H9 (cell line): Measurements from ENCODE around the gene APOL2. TPM values are rescaled to one million over a fixed set of nuclear protein-coding genes. Genes with fewer than 3 reads are reported as not detected.

ENCODE experiments used
- DNase-seq: peaks from one replicate; pipeline ENCODE4 v3.0.0-alpha.2; 2017
- H2AFZ ChIP-seq: one replicate; pipeline ENCODE4 v1.6.1; 2013; ENCODE audit warnings: mild to moderate bottlenecking, low read length, control low read depth, moderate library complexity
- H2AK5ac ChIP-seq: 2 replicates; pipeline ENCODE4 v1.6.1; 2013; ENCODE audit warnings: low read length, control low read depth, mixed read lengths; ENCODE audit not compliant: insufficient read length
- H2BK120ac ChIP-seq: one replicate; pipeline ENCODE4 v1.6.1; 2013; ENCODE audit warnings: low read depth, mild to moderate bottlenecking, low read length, control low read depth, inconsistent platforms; ENCODE audit not compliant: poor library complexity, severe bottlenecking
- H2BK12ac ChIP-seq: 2 replicates; pipeline ENCODE4 v1.6.1; 2013; ENCODE audit warnings: low read length, control low read depth, mixed read lengths, low read depth; ENCODE audit not compliant: insufficient read length
- H2BK15ac ChIP-seq: 2 replicates; pipeline ENCODE4 v1.6.1; 2013; ENCODE audit warnings: low read depth, low read length, control low read depth
- H2BK20ac ChIP-seq: one replicate; pipeline ENCODE4 v1.6.1; 2013; ENCODE audit warnings: low read depth, mild to moderate bottlenecking, low read length, control low read depth, inconsistent platforms; ENCODE audit not compliant: poor library complexity, severe bottlenecking
- H2BK5ac ChIP-seq: 2 replicates; pipeline ENCODE4 v1.6.1; 2013; ENCODE audit warnings: low read length, control low read depth, mixed read lengths; ENCODE audit not compliant: insufficient read length
- H3K14ac ChIP-seq: 2 replicates; pipeline ENCODE4 v1.6.1; 2013; ENCODE audit warnings: low read length, control low read depth; ENCODE audit not compliant: insufficient read depth
- H3K18ac ChIP-seq: 2 replicates; pipeline ENCODE4 v1.6.1; 2013; ENCODE audit warnings: low read depth, mild to moderate bottlenecking, mixed read lengths, low read length, control low read depth; ENCODE audit not compliant: insufficient read length
- H3K23ac ChIP-seq: 2 replicates; pipeline ENCODE4 v1.6.1; 2013; ENCODE audit warnings: low read length, control low read depth, mixed read lengths, low read depth; ENCODE audit not compliant: insufficient read length
- H3K23me2 ChIP-seq: 2 replicates; pipeline ENCODE4 v1.6.1; 2013; ENCODE audit warnings: low read depth, mild to moderate bottlenecking, mixed read lengths, low read length, control low read depth; ENCODE audit not compliant: insufficient read length, poor library complexity, severe bottlenecking
- H3K27ac ChIP-seq: 2 replicates; pipeline ENCODE4 v1.5.1; 2013; ENCODE audit warnings: low read length, control low read depth, mixed read lengths, low read depth; ENCODE audit not compliant: insufficient read length
- H3K27me3 ChIP-seq: 2 replicates; pipeline ENCODE4 v1.6.1; 2013; ENCODE audit warnings: low read length, control low read depth, inconsistent platforms; ENCODE audit not compliant: insufficient read depth
- H3K4ac ChIP-seq: 2 replicates; pipeline ENCODE4 v1.6.1; 2013; ENCODE audit warnings: low read depth, mild to moderate bottlenecking, control low read depth, inconsistent platforms, low read length, moderate library complexity
- H3K4me1 ChIP-seq: 2 replicates; pipeline ENCODE4 v1.6.1; 2013; ENCODE audit warnings: low read length, control low read depth, inconsistent platforms; ENCODE audit not compliant: insufficient read depth
- H3K4me2 ChIP-seq: 2 replicates; pipeline ENCODE4 v1.6.1; 2013; ENCODE audit warnings: low read length, control low read depth, mixed read lengths; ENCODE audit not compliant: insufficient read length, insufficient read depth
- H3K56ac ChIP-seq: 2 replicates; pipeline ENCODE4 v1.6.1; 2013; ENCODE audit warnings: low read depth, mild to moderate bottlenecking, mixed read lengths, low read length, control low read depth; ENCODE audit not compliant: insufficient read length
- H3K79me1 ChIP-seq: 2 replicates; pipeline ENCODE4 v1.6.1; 2013; ENCODE audit warnings: low read depth, mild to moderate bottlenecking, moderate library complexity, low read length, control low read depth, inconsistent platforms; ENCODE audit not compliant: insufficient read depth, poor library complexity, severe bottlenecking
- H3K79me2 ChIP-seq: 2 replicates; pipeline ENCODE4 v1.6.1; 2013; ENCODE audit warnings: low read length, control low read depth, inconsistent platforms; ENCODE audit not compliant: insufficient read depth
- H3K9ac ChIP-seq: 2 replicates; pipeline ENCODE4 v1.6.1; 2013; ENCODE audit warnings: low read length, control low read depth, mixed read lengths; ENCODE audit not compliant: insufficient read length; ENCODE audit errors: extremely low read depth
- H3K9me3 ChIP-seq: one replicate; pipeline ENCODE4 v1.6.1; 2013; ENCODE audit warnings: low read depth, low read length, inconsistent platforms; ENCODE audit not compliant: control insufficient read depth
- H3T11ph ChIP-seq: one replicate; pipeline ENCODE4 v1.6.1; 2013; ENCODE audit warnings: mild to moderate bottlenecking, low read length, control low read depth, inconsistent platforms
- H4K20me1 ChIP-seq: one replicate; pipeline ENCODE4 v1.6.1; 2013; ENCODE audit not compliant: control insufficient read depth, insufficient read length, insufficient read depth
- H4K5ac ChIP-seq: 2 replicates; pipeline ENCODE4 v1.6.1; 2013; ENCODE audit warnings: low read depth, mild to moderate bottlenecking, mixed read lengths, low read length, control low read depth; ENCODE audit not compliant: insufficient read length
- H4K8ac ChIP-seq: replicated peaks from 2 replicates; pipeline ENCODE4 v1.6.1; 2013; ENCODE audit warnings: low read length, control low read depth, mixed read lengths, low read depth; ENCODE audit not compliant: insufficient read length
- H4K91ac ChIP-seq: 2 replicates; pipeline ENCODE4 v1.6.1; 2013; ENCODE audit warnings: low read depth, mild to moderate bottlenecking, moderate library complexity, mixed read lengths, low read length, control low read depth; ENCODE audit not compliant: insufficient read length
- H3K27ac Mint-ChIP-seq, 3 experiments: 2 replicates in 2 of 3; 3 replicates in 1 of 3; pipeline ENCODE4 v1.8.0; 2020 to 2021; ENCODE audit warnings: mixed read lengths in 3 of 3, mild to moderate bottlenecking in 1 of 3, moderate library complexity in 1 of 3
- H3K27me3 Mint-ChIP-seq: 2 replicates; pipeline ENCODE4 v1.8.0; 2021; ENCODE audit warnings: low read depth, mild to moderate bottlenecking, moderate library complexity, mixed read lengths
- H3K36me3 Mint-ChIP-seq, 3 experiments: 2 replicates in 2 of 3; 3 replicates in 1 of 3; pipeline ENCODE4 v1.8.0; 2020 to 2021; ENCODE audit warnings: low read depth in 3 of 3, mixed read lengths in 3 of 3; ENCODE audit not compliant: insufficient read depth in 1 of 3
- H3K4me1 Mint-ChIP-seq, 2 experiments: 2 replicates each; pipeline ENCODE4 v1.8.0; 2020; ENCODE audit warnings: mixed read lengths in 2 of 2
- H3K4me3 Mint-ChIP-seq, 2 experiments: 2 replicates in 1 of 2; 3 replicates in 1 of 2; pipeline ENCODE4 v1.8.0; 2020 to 2021; ENCODE audit warnings: mild to moderate bottlenecking in 2 of 2, mixed read lengths in 2 of 2, moderate library complexity in 1 of 2
- H3K9me3 Mint-ChIP-seq, 2 experiments: 2 replicates in 1 of 2; 3 replicates in 1 of 2; pipeline ENCODE4 v1.8.0; 2020; ENCODE audit warnings: mild to moderate bottlenecking in 2 of 2, mixed read lengths in 2 of 2, moderate library complexity in 1 of 2
- WGBS: extraction: QIAGEN DNeasy Blood & Tissue Kit; methylation state at CpG from one replicate; pipeline ENCODE4 v1.1.7; 2013; ENCODE audit warnings: missing lambda C conversion rate, low lambda C conversion rate, mixed read lengths; ENCODE audit not compliant: insufficient read length; ENCODE audit errors: extremely low coverage; 5-methylcytosine and 5-hydroxymethylcytosine counted together
- total RNA-seq: library from RNA; stranded (reverse); gene quantifications from 2 replicates; pipeline ENCODE4 v1.2.1, GENCODE V29; 2021
- TF ChIP-seq, protein P1 (sequence below): fragments of 200-600 bp; sonication (generic); conservative IDR thresholded peaks from 3 replicates; pipeline ENCODE4 v1.8.0; 2021; ENCODE audit warnings: antibody characterized with exemption, mild to moderate bottlenecking

Gene APOL2
- total RNA-seq, 1 experiment from 2014 or later = 15.6 TPM

DNA sequence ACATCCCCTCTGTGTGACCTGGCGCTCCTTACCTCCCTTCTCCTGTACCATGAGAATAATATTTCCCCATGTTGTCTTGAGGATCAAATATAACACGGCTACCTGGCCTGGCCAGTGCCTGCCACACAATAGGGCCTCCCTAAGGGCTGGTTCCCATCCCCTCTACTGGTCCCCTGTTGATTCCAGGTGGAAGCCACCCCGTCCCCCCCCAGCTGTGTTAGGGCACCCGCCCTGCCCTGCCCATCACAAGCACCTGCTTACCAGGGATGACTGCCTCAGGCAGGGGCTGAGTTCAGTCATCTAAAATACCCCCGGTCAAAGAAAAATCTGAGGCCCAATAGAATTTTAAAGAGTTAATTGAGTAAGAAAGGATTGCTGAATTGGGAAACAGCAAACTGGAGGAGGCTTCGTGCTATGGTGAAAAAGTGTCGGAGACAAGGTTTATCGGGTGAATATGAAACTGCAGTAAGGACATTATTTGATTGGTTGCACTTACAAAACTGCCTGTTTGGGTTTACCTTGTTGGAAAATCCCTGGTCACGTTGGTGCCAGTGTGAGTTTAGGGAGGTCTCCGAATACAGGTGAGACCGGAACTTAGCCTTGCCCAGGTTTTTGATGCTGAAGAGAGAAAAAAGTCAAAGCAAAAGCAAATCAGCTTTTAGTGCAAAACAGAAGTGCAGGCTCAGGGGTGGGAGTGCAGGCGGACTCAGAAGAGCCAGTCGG is 18.8 kb upstream of the APOL2 start:
- no peak overlapping the region for H3K9ac ChIP-seq
- H3K4me1 ChIP-seq = no peaks in the 10 kb centered on the region; the same call in 1 of the 2 replicates
- H2BK5ac ChIP-seq = no peak overlapping the region
- H3K56ac ChIP-seq = no peak overlapping the region
- no CpG with 5 or more reads among the region's 13 CpGs for WGBS
- H4K91ac ChIP-seq = no peak overlapping the region
- no peak overlapping the region for H3K23ac ChIP-seq
- no peaks in the 10 kb centered on the region for H3K27me3 ChIP-seq
- H2AK5ac ChIP-seq = no peak overlapping the region
- H4K20me1 ChIP-seq = no peaks in the 10 kb centered on the region
- no peak overlapping the region for H3T11ph ChIP-seq
- no peak overlapping the region for H3K27ac ChIP-seq
- Mint-ChIP-seq H3K36me3 (no peaks in the 10 kb centered on the region), H3K27ac (peak overlapping the region; percentile 84 to 98 (median 96)), H3K4me3 (peak overlapping the region in 1 of 2 experiments; percentile 2; a peak in 1 of 5 replicates), H3K27me3 (peaks cover 1% of the 10 kb centered on the region), H3K9me3 (no peaks in the 10 kb centered on the region), H3K4me1 (peaks cover 38 to 40% of the 10 kb centered on the region in 2 experiments)
- no peak overlapping the region for H3K4me2 ChIP-seq
- no peak overlapping the region for H2AFZ ChIP-seq
- no peak overlapping the region for H4K8ac ChIP-seq
- TF ChIP-seq, protein P1, sequence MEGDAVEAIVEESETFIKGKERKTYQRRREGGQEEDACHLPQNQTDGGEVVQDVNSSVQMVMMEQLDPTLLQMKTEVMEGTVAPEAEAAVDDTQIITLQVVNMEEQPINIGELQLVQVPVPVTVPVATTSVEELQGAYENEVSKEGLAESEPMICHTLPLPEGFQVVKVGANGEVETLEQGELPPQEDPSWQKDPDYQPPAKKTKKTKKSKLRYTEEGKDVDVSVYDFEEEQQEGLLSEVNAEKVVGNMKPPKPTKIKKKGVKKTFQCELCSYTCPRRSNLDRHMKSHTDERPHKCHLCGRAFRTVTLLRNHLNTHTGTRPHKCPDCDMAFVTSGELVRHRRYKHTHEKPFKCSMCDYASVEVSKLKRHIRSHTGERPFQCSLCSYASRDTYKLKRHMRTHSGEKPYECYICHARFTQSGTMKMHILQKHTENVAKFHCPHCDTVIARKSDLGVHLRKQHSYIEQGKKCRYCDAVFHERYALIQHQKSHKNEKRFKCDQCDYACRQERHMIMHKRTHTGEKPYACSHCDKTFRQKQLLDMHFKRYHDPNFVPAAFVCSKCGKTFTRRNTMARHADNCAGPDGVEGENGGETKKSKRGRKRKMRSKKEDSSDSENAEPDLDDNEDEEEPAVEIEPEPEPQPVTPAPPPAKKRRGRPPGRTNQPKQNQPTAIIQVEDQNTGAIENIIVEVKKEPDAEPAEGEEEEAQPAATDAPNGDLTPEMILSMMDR = no peak
- no peak overlapping the region for H2BK120ac ChIP-seq
- no peak overlapping the region for H4K5ac ChIP-seq
- H3K18ac ChIP-seq = peak overlapping the region; percentile 81
- DNase-seq = peak; percentile 18
- no peaks in the 10 kb centered on the region for H3K79me2 ChIP-seq
- H3K4ac ChIP-seq = no peak overlapping the region
- no peak overlapping the region for H2BK20ac ChIP-seq
- H2BK15ac ChIP-seq = no peak overlapping the region
- H3K23me2 ChIP-seq = no peaks in the 10 kb centered on the region
- no peak overlapping the region for H3K14ac ChIP-seq
- peak overlapping the region; percentile 42 for H2BK12ac ChIP-seq
- H3K79me1 ChIP-seq = no peaks in the 10 kb centered on the region
- H3K9me3 ChIP-seq = no peaks in the 10 kb centered on the region
